Fibroblast of villous mesenchyme (primary cell): Measurements from ENCODE around the gene ARHGEF4. TPM values are rescaled to one million over a fixed set of nuclear protein-coding genes. Genes with fewer than 3 reads are reported as not detected.

Experiments
- DNase-seq: peaks from one replicate; pipeline ENCODE4 v3.0.0-alpha.2; 2010; ENCODE audit warnings: low read depth
- H3K4me3 ChIP-seq: 2 replicates; pipeline ENCODE4 v1.5.1; 2011; ENCODE audit warnings: low read depth, mild to moderate bottlenecking, low read length
- CTCF ChIP-seq: IDR thresholded peaks from 2 replicates; pipeline ENCODE4 v1.5.1; 2012; ENCODE audit warnings: low read depth, mild to moderate bottlenecking, low read length; ENCODE audit not compliant: insufficient read depth
- total RNA-seq: library from RNA; depleted of rRNA; stranded (reverse); fragments of >200 nt; gene quantifications from 2 replicates; pipeline ENCODE4 v1.2.3, GENCODE V29; 2012

Gene ARHGEF4
- total RNA-seq, 1 donor: 0.86 TPM

GRCh38 chr2:130911482-130911881, 74.8 kb downstream of the ARHGEF4 start:
- no peak for TF ChIP-seq CTCF
- no peak overlapping the region for H3K4me3 ChIP-seq
- no peak for DNase-seq

GRCh38 chr2:130911996-130912395, 75.3 kb downstream of the ARHGEF4 start:
- H3K4me3 ChIP-seq: no peak overlapping the region
- DNase-seq: no peak
- no peak for TF ChIP-seq CTCF

- no peak for DNase-seq
- no peak for TF ChIP-seq CTCF
- no peak overlapping the region for H3K4me3 ChIP-seq
These were observed 75.8 kb downstream of the ARHGEF4 start for GRCh38 chr2:130912471-130912870.

GRCh38 chr2:130913891-130914290, 77.2 kb downstream of the ARHGEF4 start:
- no peak for TF ChIP-seq CTCF
- H3K4me3 ChIP-seq: no peak overlapping the region
- DNase-seq: no peak

- no peak for TF ChIP-seq CTCF
- H3K4me3 ChIP-seq: no peak overlapping the region
- DNase-seq: no peak
These were observed 78.4 kb downstream of the ARHGEF4 start for GRCh38 chr2:130915149-130915548.

GRCh38 chr2:130915595-130916437, 79.1 kb downstream of the ARHGEF4 start:
- no peak for DNase-seq
- no peak overlapping the region for H3K4me3 ChIP-seq
- no peak for TF ChIP-seq CTCF

- H3K4me3 ChIP-seq: no peak overlapping the region
- no peak for TF ChIP-seq CTCF
- no peak for DNase-seq
These were observed 79.7 kb downstream of the ARHGEF4 start for GRCh38 chr2:130916438-130916705.
